ENCODE data around the gene BOD1.

The BOD1 gene

GRCh38 chr5:173616577-173617118, at the start of gene BOD1:
Gene BOD1, minus strand, starts transcription at chr5:173616650. Its CDS starts 214 bp downstream, at chr5:173616436.
- peak; percentile 88 for DNase-seq

- no peak for DNase-seq
Measured at GRCh38 chr5:173665326-173665725, 48.9 kb upstream of the BOD1 start.

GRCh38 chr5:173664154-173664526, 47.7 kb upstream of the BOD1 start:
- peak; percentile 1 for DNase-seq

- no peak for DNase-seq
Measured at GRCh38 chr5:173663352-173664153, 47.1 kb upstream of the BOD1 start.

GRCh38 chr5:173662581-173663351, 46.3 kb upstream of the BOD1 start:
- DNase-seq = no peak

- DNase-seq = no peak
Measured at GRCh38 chr5:173660481-173661280, 44.2 kb upstream of the BOD1 start.

GRCh38 chr5:173659423-173659822, 43.0 kb upstream of the BOD1 start:
- DNase-seq = no peak

GRCh38 chr5:173657741-173658356, 41.4 kb upstream of the BOD1 start:
- no peak for DNase-seq

GRCh38 chr5:173655196-173655797, 38.8 kb upstream of the BOD1 start:
- DNase-seq = no peak

- DNase-seq = no peak
Measured at GRCh38 chr5:173653822-173654523, 37.5 kb upstream of the BOD1 start.

GRCh38 chr5:173648308-173648866, 31.9 kb upstream of the BOD1 start:
- DNase-seq = no peak

GRCh38 chr5:173646692-173647091, 30.2 kb upstream of the BOD1 start:
- DNase-seq = no peak

GRCh38 chr5:173645890-173646574, 29.6 kb upstream of the BOD1 start:
- no peak for DNase-seq

- no peak for DNase-seq
Measured at GRCh38 chr5:173645437-173645807, 29.0 kb upstream of the BOD1 start.

GRCh38 chr5:173644673-173645436, 28.4 kb upstream of the BOD1 start:
- no peak for DNase-seq

GRCh38 chr5:173643964-173644363, 27.5 kb upstream of the BOD1 start:
- DNase-seq = no peak

- DNase-seq = no peak
Measured at GRCh38 chr5:173642895-173643481, 26.5 kb upstream of the BOD1 start.

GRCh38 chr5:173642191-173642816, 25.9 kb upstream of the BOD1 start:
- DNase-seq = no peak
